ENCODE data around the gene TENM4.

Gene TENM4

GRCh38 chr11:79336797-79337517, 103.9 kb downstream of the TENM4 start:
- DNase-seq: no peak

GRCh38 chr11:79335681-79336080, 105.1 kb downstream of the TENM4 start:
- DNase-seq: no peak

DNA sequence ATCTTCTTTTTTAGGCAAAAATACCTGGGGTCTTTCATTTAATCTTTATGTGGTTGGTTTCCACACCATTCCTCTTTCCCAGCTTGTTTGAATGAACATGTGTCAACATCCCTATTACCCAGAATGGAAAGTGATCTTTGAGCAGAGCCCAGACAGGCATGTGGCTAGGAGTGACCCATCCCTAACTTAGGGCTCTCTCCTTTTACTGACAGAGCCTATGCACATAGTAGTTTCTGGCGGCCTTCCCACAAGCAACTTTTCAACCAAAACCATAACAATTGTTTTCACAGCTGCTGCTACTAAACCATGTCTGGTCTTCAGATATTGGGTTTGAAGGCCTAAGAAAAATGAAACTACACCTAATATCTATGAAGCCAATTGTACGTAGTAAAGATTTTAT, 107.5 kb downstream of the TENM4 start:
- DNase-seq: no peak

DNA sequence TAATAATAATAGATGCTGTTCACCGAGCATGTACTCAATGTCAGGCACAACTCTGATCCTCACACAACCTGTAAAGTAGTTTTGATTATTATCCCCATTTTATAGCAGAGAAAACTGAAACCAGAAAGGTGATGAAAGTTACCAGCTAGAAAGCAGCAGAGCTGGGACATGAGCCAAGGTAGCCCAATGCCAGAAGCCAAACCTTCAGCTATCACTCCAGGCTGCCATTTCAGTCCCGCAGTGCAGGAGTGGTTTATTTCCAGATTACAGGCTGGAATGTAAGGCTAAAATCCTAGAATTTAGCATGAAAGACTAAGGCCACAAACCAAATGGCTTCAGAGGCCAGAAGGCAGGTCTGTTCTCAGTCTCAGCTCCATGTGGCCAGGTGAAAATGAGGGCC, 108.8 kb downstream of the TENM4 start:
- no peak for DNase-seq

- no peak for DNase-seq
Measured at GRCh38 chr11:79331203-79331901, 109.5 kb downstream of the TENM4 start.

- DNase-seq: no peak
Measured at GRCh38 chr11:79330651-79331050, 110.2 kb downstream of the TENM4 start.

- no peak for DNase-seq
Measured at GRCh38 chr11:79329561-79329960, 111.3 kb downstream of the TENM4 start.

DNA sequence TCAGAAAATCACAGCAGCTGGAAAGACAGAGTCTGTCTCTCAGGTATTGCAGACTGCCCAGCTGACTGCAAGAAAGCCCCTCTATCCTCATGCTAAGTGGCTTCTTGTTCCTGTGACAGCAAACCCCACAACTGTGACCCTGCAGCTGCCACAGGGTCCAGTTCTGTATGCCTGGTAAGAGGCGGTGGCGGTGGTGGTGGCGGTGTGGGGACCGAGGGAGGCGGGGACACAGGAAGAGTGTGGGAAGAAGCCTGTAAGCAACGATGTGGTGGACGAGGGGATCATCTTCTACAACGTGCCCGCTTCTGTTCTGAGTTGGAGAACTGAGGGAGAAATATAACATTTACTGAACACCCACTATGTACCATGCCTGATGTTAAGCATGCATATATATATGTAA, 112.4 kb downstream of the TENM4 start:
- DNase-seq: no peak

- DNase-seq: no peak
Measured at GRCh38 chr11:79325851-79326250, 115.0 kb downstream of the TENM4 start.

DNA sequence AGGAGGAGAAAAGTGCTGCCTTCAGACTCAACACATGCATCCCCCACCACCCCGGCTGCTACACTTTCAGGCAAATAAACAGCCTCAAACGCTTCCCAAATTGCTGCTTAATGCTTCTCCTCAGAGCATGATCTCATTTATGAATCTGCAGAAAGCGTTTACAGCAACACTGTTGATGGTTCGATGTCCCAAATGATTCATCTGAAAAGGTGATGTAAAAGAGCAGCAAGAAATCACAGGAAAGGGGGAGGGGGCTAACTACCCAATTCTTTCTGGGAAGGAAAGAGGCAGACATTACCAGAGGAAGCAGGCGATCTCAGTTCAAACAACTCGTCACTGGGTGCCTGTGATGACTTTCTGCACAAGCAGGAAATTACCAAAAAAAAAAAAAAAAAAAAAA, 119.6 kb downstream of the TENM4 start:
- DNase-seq: no peak

GRCh38 chr11:79314906-79315689, 125.7 kb downstream of the TENM4 start:
- DNase-seq: no peak

DNA sequence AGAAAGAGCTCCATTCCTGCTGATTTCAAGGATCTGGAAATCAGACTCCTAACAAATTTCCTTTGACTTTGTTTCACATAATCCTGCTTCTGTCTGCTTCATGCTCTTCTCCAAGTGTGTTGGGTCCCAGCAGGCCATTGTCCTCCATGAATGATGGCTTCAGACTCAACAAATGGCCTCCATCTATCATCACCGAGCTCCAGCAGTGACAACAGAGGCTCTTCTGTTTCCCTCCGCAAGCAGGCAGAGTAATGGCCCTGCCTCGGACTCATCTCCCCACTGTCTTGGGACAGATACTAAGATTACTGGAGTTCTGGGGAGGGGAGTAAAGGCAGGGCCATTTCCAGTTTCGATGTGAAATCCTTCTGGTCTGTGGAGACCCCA, 127.3 kb downstream of the TENM4 start:
- DNase-seq: no peak

DNA sequence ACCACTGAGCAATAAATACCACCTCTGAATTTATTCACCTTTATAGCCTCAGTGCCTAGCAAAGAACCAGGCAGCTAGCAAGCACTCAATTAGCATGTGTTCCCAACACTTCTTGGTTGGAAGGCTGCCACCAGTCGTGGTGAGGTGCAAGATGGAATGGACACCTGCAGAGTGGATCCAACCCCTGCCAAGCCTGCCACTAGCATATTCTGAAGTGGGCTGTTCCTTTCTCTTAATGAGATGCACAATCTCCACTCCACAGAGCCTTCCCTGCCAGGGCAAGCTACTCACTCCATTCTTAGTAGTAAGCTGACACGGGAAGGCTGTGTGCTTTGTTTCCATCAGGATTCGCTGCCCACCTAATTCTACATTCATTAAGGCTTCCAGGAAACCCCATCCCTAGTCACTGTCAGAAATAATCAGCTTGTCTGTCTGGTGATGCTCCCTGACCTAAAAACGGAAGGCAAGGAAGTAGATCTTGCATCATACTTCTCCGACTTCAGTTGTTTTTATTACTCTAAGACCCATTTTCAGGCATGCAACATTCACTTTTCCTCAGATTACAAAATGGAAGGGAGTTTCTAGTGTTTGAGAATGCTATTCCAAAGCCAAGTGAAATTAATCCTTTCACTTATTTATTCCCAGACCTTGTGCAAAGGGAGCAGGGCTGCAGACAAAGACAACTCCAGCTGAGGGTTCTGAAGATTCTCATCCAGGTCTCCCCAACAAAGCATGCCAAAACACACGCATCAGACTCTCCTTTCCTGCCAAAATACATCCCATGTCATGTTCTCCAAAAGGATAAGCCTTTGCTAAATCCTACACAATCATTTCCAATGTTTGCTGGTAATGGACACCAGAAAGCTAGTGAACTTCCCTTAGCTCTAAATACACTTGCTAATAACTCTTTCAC, 128.0 kb downstream of the TENM4 start:
- no peak for DNase-seq

DNA sequence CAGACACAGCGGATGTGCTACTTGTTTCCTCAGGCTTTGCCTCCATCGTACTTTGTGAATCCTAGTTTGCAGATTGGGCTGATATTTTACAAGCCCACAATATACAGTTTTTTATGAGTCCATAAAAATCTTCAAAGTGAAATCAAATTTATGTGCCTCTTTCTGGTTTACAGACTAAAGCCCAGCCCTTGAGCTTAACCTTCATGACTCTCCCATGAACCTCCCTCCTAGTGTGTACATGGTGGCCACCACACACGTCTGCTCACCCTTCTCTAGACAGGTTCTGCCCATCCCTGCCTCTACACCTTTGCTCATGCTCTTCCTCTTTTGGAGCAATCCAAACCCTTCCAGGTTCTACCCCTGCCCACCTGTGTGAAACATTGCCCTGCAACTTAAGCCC, 129.4 kb downstream of the TENM4 start:
- no peak for DNase-seq

DNA sequence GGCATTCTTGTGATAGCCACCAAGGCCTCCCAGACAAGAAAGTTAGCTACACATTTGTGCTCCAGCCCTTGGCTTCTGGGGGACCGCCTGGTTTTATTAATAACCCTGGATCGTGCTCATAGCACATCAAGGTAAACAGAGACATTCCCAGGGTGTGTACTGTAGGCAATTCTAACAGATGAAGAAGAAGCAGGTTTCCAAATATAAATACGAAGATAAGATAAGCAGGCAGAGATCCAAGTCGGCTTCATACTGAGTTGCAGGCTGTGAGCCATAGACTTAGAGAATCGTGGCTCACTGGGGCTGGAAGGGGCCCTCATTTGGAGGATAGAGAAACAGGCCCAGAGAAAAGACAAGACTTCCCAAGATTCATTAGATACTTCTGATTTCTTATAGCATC, 131.4 kb downstream of the TENM4 start:
- no peak for DNase-seq

DNA sequence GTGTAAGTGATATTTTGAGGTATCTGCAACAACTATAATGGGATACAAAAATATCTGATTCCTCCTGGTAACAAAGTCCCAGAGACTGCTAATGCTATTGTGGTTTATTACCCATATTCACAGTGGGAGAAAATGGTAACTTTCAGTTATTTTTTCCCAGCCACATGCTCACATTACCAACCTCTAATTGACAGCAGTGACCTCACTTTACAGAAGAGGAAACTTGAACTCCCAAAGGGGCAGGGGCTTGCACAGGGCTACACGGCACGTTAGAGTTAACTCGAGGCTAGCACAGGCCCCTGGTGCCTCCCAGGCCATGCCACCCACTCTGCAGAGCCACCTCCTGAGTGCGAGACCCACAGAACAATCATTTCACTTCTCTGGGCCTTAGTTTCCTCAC, 132.4 kb downstream of the TENM4 start:
- DNase-seq: no peak

- DNase-seq: no peak
Measured at GRCh38 chr11:79304599-79305212, 136.1 kb downstream of the TENM4 start.

- DNase-seq: no peak
Measured at GRCh38 chr11:79296141-79296540, 144.7 kb downstream of the TENM4 start.

GRCh38 chr11:79294845-79295731, 145.7 kb downstream of the TENM4 start:
- DNase-seq: no peak

- no peak for DNase-seq
Measured at GRCh38 chr11:79291948-79292347, 148.9 kb downstream of the TENM4 start.

- no peak for DNase-seq
Measured at GRCh38 chr11:79290761-79291160, 150.1 kb downstream of the TENM4 start.
